ENCODE measurements around the gene PRRC1.
A peak's percentile ranks its signal among the peaks of the same experiment; 100 is the strongest.
"Not testable (repeated sequence)": the region's sequence is repeated elsewhere in the genome, so short reads cannot be mapped to it uniquely, and the experiment has no call there.

PRRC1 gene

GRCh38 chr5:127517480-127518318 lies at the start of gene PRRC1:
TSS of gene PRRC1 (plus strand) at chr5:127517640. CDS start at chr5:127523480, 5,840 bp downstream.
- DNase-seq, result peak; percentile 92

- no peak for DNase-seq
Measured at GRCh38 chr5:127471211-127471610, 46.2 kb upstream of the PRRC1 start.

DNA sequence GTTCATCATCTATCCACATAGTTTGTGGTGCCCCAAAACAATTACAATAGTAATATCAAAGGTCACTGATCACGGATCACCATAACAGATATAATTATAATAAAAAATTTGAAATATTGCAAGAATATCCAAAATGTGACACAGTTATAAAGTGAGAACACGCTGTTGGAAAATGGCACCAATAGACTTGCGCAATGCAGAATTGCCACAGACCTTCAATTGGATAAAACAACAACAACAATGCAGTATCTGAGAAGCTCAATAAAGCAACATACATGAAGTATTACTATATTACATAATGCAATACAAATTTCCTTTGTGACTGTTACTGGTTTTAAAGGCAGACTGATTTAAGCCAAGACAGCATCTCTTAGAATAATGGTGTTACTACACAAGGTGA lies 44.7 kb upstream of the PRRC1 start:
- no peak for DNase-seq

GRCh38 chr5:127486471-127486870 lies 31.0 kb upstream of the PRRC1 start:
- DNase-seq, result no peak

- peak; percentile 85 for DNase-seq
Measured at GRCh38 chr5:127492854-127493738, 24.3 kb upstream of the PRRC1 start.

DNA sequence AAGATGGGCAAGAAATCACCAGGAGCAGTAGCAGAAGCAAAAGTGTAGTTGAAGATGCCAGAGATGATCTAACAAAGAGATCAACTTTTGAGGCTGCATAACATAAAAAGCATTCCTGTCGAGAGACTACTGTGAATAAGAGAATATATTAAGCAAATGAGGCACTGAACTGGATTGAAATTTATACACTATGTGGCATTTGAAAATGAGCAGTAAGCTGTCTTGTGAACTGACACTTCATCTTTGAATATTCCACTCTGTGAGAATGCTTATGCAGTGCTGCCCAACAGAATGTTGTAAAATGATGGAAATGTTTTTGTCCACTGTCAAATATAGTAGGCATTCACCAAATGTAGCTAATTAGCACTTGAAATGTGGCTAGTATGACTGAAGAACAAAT lies 18.9 kb upstream of the PRRC1 start:
- DNase-seq, result no peak

- no peak for DNase-seq
Measured at GRCh38 chr5:127505905-127506304, 11.5 kb upstream of the PRRC1 start.

DNA sequence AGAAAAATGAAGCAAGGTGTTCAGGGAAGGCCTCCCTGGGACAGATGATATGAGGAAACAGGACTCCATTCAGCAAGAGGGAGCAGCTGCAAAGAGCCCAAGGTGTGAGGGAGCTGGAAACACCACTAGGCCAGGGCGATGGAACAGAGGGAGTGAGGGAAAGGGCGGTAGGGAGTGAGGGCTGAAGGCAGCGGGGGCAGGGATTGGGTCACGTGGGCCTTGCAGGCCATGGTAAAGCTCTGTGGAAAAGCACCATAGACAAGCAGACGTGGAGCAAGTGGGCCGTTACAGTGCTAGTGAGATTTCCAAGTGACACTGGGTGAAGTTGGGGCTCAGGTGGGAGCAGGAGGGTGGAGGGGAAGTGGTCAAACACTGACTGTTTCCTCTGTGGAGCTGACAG lies 10.8 kb upstream of the PRRC1 start:
- DNase-seq, result no peak

- peak; percentile 30 for DNase-seq
Measured at GRCh38 chr5:127508644-127509373, 8.6 kb upstream of the PRRC1 start.

DNA sequence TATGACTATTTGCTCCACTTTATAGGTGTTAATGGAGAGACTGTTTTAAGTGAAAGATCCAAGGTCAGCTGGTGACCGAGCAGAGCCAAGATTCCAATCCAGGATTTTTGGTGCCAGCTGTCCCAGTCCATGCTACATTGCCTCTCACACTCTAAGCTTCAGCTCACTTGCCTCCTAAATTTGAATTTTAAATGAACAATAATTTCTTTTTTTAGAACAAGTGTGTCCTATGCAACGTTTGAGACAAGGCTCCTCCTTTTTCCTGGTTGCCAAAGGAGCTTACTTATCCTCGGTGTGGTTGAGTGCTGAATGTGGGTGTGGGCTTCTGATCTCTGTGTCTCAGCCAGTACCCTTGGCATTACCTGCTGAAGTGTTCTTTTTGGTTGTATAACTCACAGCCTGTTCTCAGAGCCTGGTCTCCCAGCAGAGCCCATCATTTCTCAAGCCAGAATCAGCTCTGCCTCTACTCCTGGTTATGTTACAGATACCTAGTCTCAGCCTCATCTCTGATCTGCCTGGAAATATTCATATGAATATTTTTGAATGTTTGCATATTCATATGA lies 4.0 kb upstream of the PRRC1 start:
- no peak for DNase-seq

DNA sequence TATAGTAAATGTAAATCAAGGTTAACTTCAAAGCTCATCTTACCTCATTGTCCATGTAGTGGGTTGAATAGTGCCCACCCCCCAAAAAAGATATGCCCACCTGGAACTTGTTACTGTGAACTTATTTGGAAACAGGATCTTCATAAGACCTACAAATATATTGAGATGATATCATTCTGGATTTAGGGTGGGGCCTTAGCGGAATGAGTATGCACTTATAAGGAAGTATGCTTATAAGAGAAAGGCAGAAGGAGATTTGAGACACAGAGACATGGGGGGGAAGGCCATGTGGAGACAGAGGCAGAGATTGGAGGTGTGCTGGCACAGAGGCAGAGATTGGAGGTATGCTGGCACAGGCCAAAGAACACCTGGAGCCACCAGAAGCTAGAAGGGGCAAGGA lies 2.6 kb upstream of the PRRC1 start:
- no peak for DNase-seq

GRCh38 chr5:127515693-127516440 lies 1.6 kb upstream of the PRRC1 start:
- no peak for DNase-seq

GRCh38 chr5:127517110-127517479 lies 345 bp upstream of the PRRC1 start:
- no peak for DNase-seq

- no peak for DNase-seq
Measured at GRCh38 chr5:127518319-127518621, 830 bp downstream of the PRRC1 start.

GRCh38 chr5:127519527-127519926 lies 2.1 kb downstream of the PRRC1 start:
- DNase-seq, result no peak

- no peak for DNase-seq
Measured at GRCh38 chr5:127521138-127521770, 3.8 kb downstream of the PRRC1 start.

GRCh38 chr5:127525181-127525580 lies 7.7 kb downstream of the PRRC1 start:
- DNase-seq, result no peak

DNA sequence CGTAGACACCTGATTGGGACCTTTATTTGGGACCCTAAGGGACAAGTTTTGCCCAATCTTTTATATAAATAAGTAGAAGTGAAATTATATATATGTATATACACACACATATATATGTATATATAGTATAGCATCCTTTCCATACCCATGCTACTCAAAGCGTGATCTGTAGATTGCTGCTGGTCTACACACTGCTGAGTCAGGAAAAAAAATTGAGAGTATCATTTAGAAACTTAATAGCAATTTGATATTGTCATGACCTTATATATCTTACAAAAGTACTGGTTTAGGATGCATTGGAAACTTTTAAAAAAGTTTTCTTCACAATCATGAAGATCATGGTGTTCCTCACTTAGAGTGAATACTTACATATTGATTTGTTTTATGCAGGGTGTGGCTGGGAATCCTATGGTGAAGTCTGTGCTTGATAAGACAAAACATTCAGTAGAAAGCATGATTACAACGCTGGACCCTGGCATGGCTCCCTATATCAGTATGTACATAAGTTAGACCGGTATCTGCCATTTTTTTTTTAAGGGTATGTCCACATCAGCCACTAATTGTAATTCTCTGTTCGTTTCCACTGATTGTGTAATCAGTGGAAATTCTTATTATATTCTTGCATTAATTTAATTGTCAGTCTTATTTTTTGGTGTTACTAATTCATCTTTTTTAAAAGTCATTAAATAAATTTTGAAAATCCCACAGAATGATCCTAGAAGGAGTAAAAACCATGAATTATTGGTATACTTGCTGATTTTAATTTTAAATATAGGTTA lies 12.7 kb downstream of the PRRC1 start:
- DNase-seq, result no peak

- DNase-seq, result no peak
Measured at GRCh38 chr5:127536687-127537086, 19.2 kb downstream of the PRRC1 start.

GRCh38 chr5:127540553-127540952 lies 23.1 kb downstream of the PRRC1 start:
- not testable (repeated sequence) for DNase-seq

GRCh38 chr5:127545249-127545648 lies 27.8 kb downstream of the PRRC1 start:
- not testable (repeated sequence) for DNase-seq
